Gastrocnemius medialis (tissue), 4 donors: ENCODE results near the gene ANKRD31. TPM values are rescaled to one million over a fixed set of nuclear protein-coding genes. Genes with fewer than 3 reads are reported as not detected.

Experiments used
- ATAC-seq, 2 donors: fragments of 150-250 bp; one replicate each; pipeline ENCODE4 v1.9.1; 2016
- DNase-seq, 2 donors: peaks; one replicate each; pipeline ENCODE4 v3.0.0-alpha.2; 2019
- H3K27ac ChIP-seq, 4 donors: fragments of 200-600 bp; sonication (generic); 1 replicate in 1 of 4; 2 replicates in 3 of 4; pipeline ENCODE4 v1.5.1; 2016 to 2018; ENCODE audit warnings: mild to moderate bottlenecking in 2 of 4, moderate library complexity in 1 of 4
- H3K27me3 ChIP-seq, 3 donors: fragments of 200-600 bp; sonication (generic) in 2 of 3; 1 replicate in 1 of 3; 2 replicates in 2 of 3; pipeline versions ENCODE4 v1.5.1 to v1.6.0; 2016 to 2019; ENCODE audit warnings: mild to moderate bottlenecking in 1 of 3, moderate library complexity in 1 of 3
- H3K36me3 ChIP-seq, 2 donors: fragments of 200-600 bp; sonication (generic) in 1 of 2; one replicate each; pipeline ENCODE4 v1.5.1; 2017 to 2018
- H3K4me1 ChIP-seq, 2 donors: fragments of 200-600 bp; sonication (generic) in 1 of 2; one replicate each; pipeline ENCODE4 v1.5.1; 2016 to 2017; ENCODE audit warnings: mild to moderate bottlenecking in 2 of 2
- H3K4me3 ChIP-seq, 4 donors: fragments of 200-600 bp; sonication (generic) in 3 of 4; 1 replicate in 1 of 4; 2 replicates in 3 of 4; pipeline ENCODE4 v1.5.1; 2016 to 2019; ENCODE audit warnings: mild to moderate bottlenecking in 2 of 4
- H3K9me3 ChIP-seq, 3 donors: fragments of 200-600 bp; sonication (generic) in 2 of 3; 1 replicate in 1 of 3; 2 replicates in 2 of 3; pipeline ENCODE4 v1.5.1; 2016 to 2019
- POLR2A ChIP-seq, 2 donors: fragments of 450-650 bp; IDR thresholded peaks; one replicate each; pipeline ENCODE4 v1.6.1; 2017; ENCODE audit warnings: antibody characterized with exemption in 2 of 2, mild to moderate bottlenecking in 2 of 2, moderate library complexity in 2 of 2
- in situ Hi-C, 4 donors: fragments of 200-750 bp; cut with MboI; loops; one replicate each; pipeline versions ENCODE4 v1.15.0 to v1.8.0; 2017; ENCODE audit warnings: low sequenced_read_pairs in 4 of 4
- intact Hi-C: fragments of 100-400 bp; cut with DNase I; formaldehyde crosslinking; loops from one replicate; pipeline ENCODE4 v1.15.1; 2023; ENCODE audit warnings: low total_unique reads
- total RNA-seq, 4 donors: library from RNA; depleted of rRNA; stranded (reverse); fragments of >200 nt; gene quantifications; one replicate each; pipeline versions ENCODE4 v1.1.0 to v1.2.3, GENCODE V29; 2016
- TF ChIP-seq, protein P1 (sequence below), 5 experiments: fragments of 450-650 bp in 3 of 5; fragments of 200-600 bp in 2 of 5; sonication (generic) in 2 of 5; IDR thresholded peaks in 4 of 5; conservative IDR thresholded peaks in 1 of 5; 1 replicate in 4 of 5; 2 replicates in 1 of 5; pipeline ENCODE4 v1.5.1; 2016 to 2019; ENCODE audit warnings: antibody characterized with exemption in 5 of 5, mild to moderate bottlenecking in 3 of 5, moderate library complexity in 3 of 5

ANKRD31 gene
- total RNA-seq, 4 donors from 2014 or later: 0.03 TPM; not detected in 3

DNA sequence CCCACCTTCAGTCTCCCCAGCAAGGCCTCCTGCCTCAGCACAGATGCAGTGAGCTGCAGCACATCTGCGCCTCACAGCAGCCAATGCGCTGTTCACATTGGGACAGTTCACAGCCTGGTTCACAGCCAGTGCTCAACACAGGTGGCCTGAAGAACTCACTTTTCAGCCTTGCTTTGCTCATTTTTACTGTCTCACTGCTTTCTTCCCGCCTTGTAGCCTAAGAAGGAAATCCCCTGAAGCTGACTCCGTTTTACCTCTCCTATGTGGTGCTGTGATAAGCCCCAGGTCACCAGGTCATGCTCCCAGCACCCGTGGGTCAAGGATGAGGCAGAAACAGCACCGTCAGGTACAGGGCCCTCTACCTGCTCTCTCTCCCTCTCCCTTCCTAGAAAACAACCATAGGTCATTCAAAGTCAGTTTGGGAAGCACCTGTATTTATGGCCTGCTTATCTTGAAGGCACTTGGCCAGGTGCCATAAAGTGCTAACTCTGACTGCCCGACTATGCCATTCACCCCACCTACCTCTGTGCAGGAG is 185.4 kb downstream of the ANKRD31 start:
- Histone ChIP-seq H3K27me3 (no peaks in the 10 kb centered on the region), H3K27ac (no peak overlapping the region), H3K4me1 (peaks cover 11 to 15% of the 10 kb centered on the region in 2 donors), H3K4me3 (peak overlapping the region in 1 of 4 donors; percentile 86), H3K9me3 (no peaks in the 10 kb centered on the region), H3K36me3 (peaks cover 0 to 4% of the 10 kb centered on the region in 2 donors)
- in situ Hi-C loops: no loop called here
- ATAC-seq: no peak
- no peak for DNase-seq
- intact Hi-C loops: loop anchor here (1.0 to 10.0 kb wide), 2 partner anchors 185 to 1486 kb away; partner anchors contain the start of genes ANKRA2, ANKRD31 and UTP15
- TF ChIP-seq, protein P1, sequence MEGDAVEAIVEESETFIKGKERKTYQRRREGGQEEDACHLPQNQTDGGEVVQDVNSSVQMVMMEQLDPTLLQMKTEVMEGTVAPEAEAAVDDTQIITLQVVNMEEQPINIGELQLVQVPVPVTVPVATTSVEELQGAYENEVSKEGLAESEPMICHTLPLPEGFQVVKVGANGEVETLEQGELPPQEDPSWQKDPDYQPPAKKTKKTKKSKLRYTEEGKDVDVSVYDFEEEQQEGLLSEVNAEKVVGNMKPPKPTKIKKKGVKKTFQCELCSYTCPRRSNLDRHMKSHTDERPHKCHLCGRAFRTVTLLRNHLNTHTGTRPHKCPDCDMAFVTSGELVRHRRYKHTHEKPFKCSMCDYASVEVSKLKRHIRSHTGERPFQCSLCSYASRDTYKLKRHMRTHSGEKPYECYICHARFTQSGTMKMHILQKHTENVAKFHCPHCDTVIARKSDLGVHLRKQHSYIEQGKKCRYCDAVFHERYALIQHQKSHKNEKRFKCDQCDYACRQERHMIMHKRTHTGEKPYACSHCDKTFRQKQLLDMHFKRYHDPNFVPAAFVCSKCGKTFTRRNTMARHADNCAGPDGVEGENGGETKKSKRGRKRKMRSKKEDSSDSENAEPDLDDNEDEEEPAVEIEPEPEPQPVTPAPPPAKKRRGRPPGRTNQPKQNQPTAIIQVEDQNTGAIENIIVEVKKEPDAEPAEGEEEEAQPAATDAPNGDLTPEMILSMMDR (IDR thresholded peaks at IDR 0.05 in 4 of 5, conservative IDR thresholded peaks at IDR 0.05 in 1 of 5): no peak

DNA sequence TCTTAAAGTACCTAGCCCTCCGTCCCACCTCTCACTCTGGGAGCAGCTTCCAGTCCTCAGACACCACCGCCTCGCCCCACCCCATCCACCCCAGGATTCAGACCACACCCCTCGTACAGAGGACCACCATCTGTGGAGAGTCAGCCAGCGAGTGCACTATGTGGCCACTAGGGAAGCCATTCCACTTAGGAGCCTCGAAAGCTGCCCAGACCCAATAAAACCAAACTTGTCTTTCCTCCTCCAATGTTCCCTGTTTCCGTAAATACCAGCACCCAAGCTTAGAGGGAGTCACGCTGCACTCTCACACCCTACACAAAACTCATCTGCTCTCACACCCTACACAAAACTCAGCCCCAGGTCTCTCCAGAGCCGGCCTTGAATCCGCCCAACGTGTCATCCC is 186.3 kb downstream of the ANKRD31 start:
- in situ Hi-C loops: no loop called here
- no peak overlapping the region for H3K27ac ChIP-seq

DNA sequence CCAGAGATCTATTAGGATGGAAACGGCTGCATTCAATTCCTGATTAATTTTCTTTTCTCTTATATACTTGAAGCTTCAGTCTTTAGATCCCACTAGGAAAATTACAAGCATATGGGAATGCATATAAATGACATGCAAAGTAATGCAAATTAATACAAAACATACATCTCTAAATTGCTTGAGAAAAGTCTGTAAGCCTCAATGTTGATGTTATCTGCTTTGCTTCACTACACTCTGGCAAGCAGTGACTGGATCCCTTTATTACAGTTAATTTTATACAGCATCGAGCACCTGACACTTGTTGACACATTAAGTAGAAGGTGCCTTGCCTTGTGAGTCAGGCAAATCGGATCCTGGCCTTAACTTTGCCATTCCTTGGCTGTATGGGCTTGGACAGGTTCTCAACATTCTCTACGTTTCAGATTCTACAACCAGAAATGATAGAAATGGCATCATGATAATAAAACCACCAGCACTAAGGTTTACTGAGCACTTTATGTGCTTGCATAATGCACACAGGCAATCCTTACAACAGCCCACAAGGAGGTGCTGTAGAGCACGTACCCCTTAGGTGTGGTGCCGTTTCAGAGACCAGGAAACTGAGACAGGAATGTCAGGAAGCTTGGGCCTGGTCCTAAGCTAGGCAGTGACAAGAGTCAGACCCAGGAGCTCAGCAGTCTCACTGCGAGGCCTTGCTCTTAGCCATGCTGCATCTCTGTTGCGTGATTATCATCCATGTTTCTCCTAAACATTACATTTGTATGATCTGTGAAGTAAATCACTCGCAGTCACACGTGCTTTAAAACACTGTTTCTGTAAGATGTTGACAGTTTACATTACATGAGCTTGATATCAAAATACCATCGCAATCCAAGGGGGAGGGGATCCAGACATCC is 187.0 kb downstream of the ANKRD31 start:
- Histone ChIP-seq H3K27ac (no peak overlapping the region), H3K4me1 (peaks cover 11% of the 10 kb centered on the region in 2 donors)
- in situ Hi-C loops: no loop called here

More for the DNA sequence above, 186.3 kb downstream of the ANKRD31 start:
- Histone ChIP-seq H3K4me1 (peaks cover 11 to 15% of the 10 kb centered on the region in 2 donors), H3K27me3 (no peaks in the 10 kb centered on the region), H3K4me3 (no peak overlapping the region), H3K9me3 (no peaks in the 10 kb centered on the region), H3K36me3 (peaks cover 0 to 9% of the 10 kb centered on the region in 2 donors)
- ATAC-seq (no peak), DNase-seq (no peak)
- intact Hi-C loops: loop anchor here (10.0 kb wide), 1 partner anchor 1486 kb away; the partner anchor contains the start of genes ANKRA2 and UTP15
- TF ChIP-seq POLR2A (IDR thresholded peaks at IDR 0.05): no peak
- TF ChIP-seq, protein P1 (IDR thresholded peaks at IDR 0.05 in 4 of 5, conservative IDR thresholded peaks at IDR 0.05 in 1 of 5): no peak

DNA sequence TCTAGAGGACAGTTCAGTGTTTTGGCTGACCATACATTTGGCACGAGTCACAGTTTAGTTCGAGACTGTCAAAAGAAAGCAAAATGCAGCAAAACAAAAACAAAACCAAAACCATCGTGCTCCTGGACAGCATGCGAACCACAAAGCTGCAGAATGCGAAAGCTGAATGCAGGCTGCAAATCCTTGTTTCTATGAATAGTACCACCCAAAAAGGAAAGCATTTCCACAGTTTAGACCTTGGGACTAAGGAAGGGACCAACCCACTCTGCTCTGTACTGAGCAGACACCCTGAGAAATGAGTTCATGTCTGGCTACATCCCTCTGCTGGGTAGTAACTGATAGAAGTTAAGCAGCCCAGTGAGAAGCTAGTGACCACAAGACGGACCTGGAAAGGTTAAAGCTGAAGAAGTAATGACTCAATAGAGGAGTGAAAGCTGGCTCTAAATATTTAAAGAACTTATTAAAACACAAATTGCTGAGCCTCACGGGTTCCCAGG is 188.2 kb downstream of the ANKRD31 start:
- H3K4me3 ChIP-seq: no peak overlapping the region
- TF ChIP-seq POLR2A (IDR thresholded peaks at IDR 0.05): no peak
- intact Hi-C loops (no loop called here), in situ Hi-C loops (no loop called here)
- H3K9me3 ChIP-seq: no peaks in the 10 kb centered on the region
- ATAC-seq: no peak
- H3K36me3 ChIP-seq: peaks cover 0 to 12% of the 10 kb centered on the region in 2 donors
- no peak overlapping the region for H3K27ac ChIP-seq
- peaks cover 5 to 11% of the 10 kb centered on the region in 2 donors for H3K4me1 ChIP-seq
- no peaks in the 10 kb centered on the region for H3K27me3 ChIP-seq
- DNase-seq: no peak

More for the DNA sequence above, 187.0 kb downstream of the ANKRD31 start:
- intact Hi-C loops: loop anchor here (10.0 kb wide), 1 partner anchor 1485 kb away; the partner anchor contains the start of genes ANKRA2 and UTP15
- DNase-seq (peak in 1 of 2 donors; percentile 37), ATAC-seq (peak in 1 of 2 donors; percentile 30)
- Histone ChIP-seq H3K4me3 (no peak overlapping the region), H3K36me3 (peaks cover 0 to 12% of the 10 kb centered on the region in 2 donors), H3K9me3 (no peaks in the 10 kb centered on the region), H3K27me3 (no peaks in the 10 kb centered on the region)
- TF ChIP-seq POLR2A (IDR thresholded peaks at IDR 0.05): no peak
- TF ChIP-seq, protein P1 (IDR thresholded peaks at IDR 0.05 in 4 of 5, conservative IDR thresholded peaks at IDR 0.05 in 1 of 5): peak in 4 of 5 experiments; percentile 42 to 69 (median 64)

DNA sequence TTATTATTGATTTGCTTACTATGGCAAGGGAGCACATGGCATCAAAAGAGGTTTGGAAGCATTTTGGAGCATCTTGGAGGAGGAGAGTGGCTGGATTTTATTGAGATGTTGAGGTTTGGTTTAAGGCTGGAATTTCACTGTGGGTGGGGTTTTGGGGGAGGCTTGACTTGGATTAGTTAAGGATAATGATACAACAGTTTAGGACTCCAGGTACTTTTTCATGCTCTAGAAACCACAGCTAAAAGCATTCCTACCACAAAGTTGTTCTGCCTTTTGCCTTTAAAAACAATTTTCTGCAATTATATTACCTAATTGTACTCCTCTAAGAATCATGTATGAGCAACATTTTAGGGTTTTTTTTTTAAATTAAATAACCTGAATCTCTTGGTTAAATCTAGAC is 189.3 kb downstream of the ANKRD31 start:
- DNase-seq (no peak), ATAC-seq (no peak)
- intact Hi-C loops (no loop called here), in situ Hi-C loops (no loop called here)
- Histone ChIP-seq H3K9me3 (no peaks in the 10 kb centered on the region), H3K27ac (no peak overlapping the region), H3K4me3 (no peak overlapping the region), H3K4me1 (peaks cover 5 to 11% of the 10 kb centered on the region in 2 donors), H3K27me3 (no peaks in the 10 kb centered on the region), H3K36me3 (peaks cover 0 to 12% of the 10 kb centered on the region in 2 donors)
- no peak for TF ChIP-seq POLR2A (IDR thresholded peaks at IDR 0.05)
- TF ChIP-seq, protein P1 (IDR thresholded peaks at IDR 0.05 in 4 of 5, conservative IDR thresholded peaks at IDR 0.05 in 1 of 5): no peak
